WTC11 (cell line): Measurements from ENCODE around the gene CLTA. TPM values are rescaled to one million over a fixed set of nuclear protein-coding genes. Genes with fewer than 3 reads are reported as not detected.

Source experiments
- ATAC-seq: fragments of 200-7000 bp; cut with Tn5 transposase; 2 replicates; pipeline ENCODE4 v1.10.0; 2021; ENCODE audit warnings: mild to moderate bottlenecking, moderate library complexity
- CTCF ChIA-PET: fragments of 300-600 bp; sonication (Branson Sonifier 250); formaldehyde crosslinking; loops from one replicate; lab custom pipeline; 2021; ENCODE audit warnings: antibody characterized with exemption; lab: Charles Lee
- POLR2A ChIA-PET: fragments of 350-600 bp; sonication (Branson Sonifier 250); formaldehyde crosslinking; loops from one replicate; lab custom pipeline; 2021; ENCODE audit warnings: antibody characterized with exemption; lab: Charles Lee
- DNase-seq: peaks from one replicate; pipeline ENCODE4 v3.0.0; 2021; ENCODE audit warnings: low spot score
- H3K27ac Mint-ChIP-seq: 2 replicates; pipeline ENCODE4 v1.8.0; 2021; ENCODE audit warnings: mixed read lengths
- H3K27me3 Mint-ChIP-seq: 2 replicates; pipeline ENCODE4 v1.8.0; 2021; ENCODE audit warnings: low read depth, mild to moderate bottlenecking, moderate library complexity, mixed read lengths
- H3K36me3 Mint-ChIP-seq: 2 replicates; pipeline ENCODE4 v1.8.0; 2021; ENCODE audit warnings: mixed read lengths
- H3K4me1 Mint-ChIP-seq: 2 replicates; pipeline ENCODE4 v1.8.0; 2022; ENCODE audit warnings: mixed read lengths
- H3K4me3 Mint-ChIP-seq: 2 replicates; pipeline ENCODE4 v1.8.0; 2021; ENCODE audit warnings: mild to moderate bottlenecking, moderate library complexity, mixed read lengths
- H3K9me3 Mint-ChIP-seq: 2 replicates; pipeline ENCODE4 v1.8.0; 2021; ENCODE audit warnings: mixed read lengths
- ATF6 ChIP-seq: sonication (generic); formaldehyde crosslinking; IDR thresholded peaks from 2 replicates; pipeline ENCODE4 v1.8.1; 2023; ENCODE audit warnings: mild to moderate bottlenecking, missing genetic modification reagents
- CREB1 ChIP-seq: sonication (generic); formaldehyde crosslinking; IDR thresholded peaks from 2 replicates; pipeline ENCODE4 v1.8.0; 2023; ENCODE audit warnings: mild to moderate bottlenecking, missing genetic modification reagents
- E2F1 ChIP-seq: sonication (generic); formaldehyde crosslinking; IDR thresholded peaks from 2 replicates; pipeline ENCODE4 v1.8.0; 2022; ENCODE audit warnings: mild to moderate bottlenecking, missing genetic modification reagents
- FOXP4 ChIP-seq: sonication (generic); formaldehyde crosslinking; IDR thresholded peaks from 2 replicates; pipeline ENCODE4 v1.8.0; 2022; ENCODE audit warnings: mild to moderate bottlenecking, missing genetic modification reagents
- MAX ChIP-seq: sonication (generic); formaldehyde crosslinking; IDR thresholded peaks from 2 replicates; pipeline ENCODE4 v1.8.0; 2022; ENCODE audit warnings: mild to moderate bottlenecking, missing genetic modification reagents
- MYBL2 ChIP-seq: sonication (generic); formaldehyde crosslinking; IDR thresholded peaks from 2 replicates; pipeline ENCODE4 v1.8.1; 2023; ENCODE audit warnings: mild to moderate bottlenecking, moderate library complexity, missing genetic modification reagents
- NFYB ChIP-seq: sonication (generic); formaldehyde crosslinking; conservative IDR thresholded peaks from 2 replicates; pipeline ENCODE4 v1.8.0; 2022; ENCODE audit warnings: low read depth, missing genetic modification reagents
- NR3C1 ChIP-seq: sonication (generic); formaldehyde crosslinking; conservative IDR thresholded peaks from 2 replicates; pipeline ENCODE4 v1.8.1; 2023; ENCODE audit warnings: low read depth, mild to moderate bottlenecking, missing genetic modification reagents
- ZBTB21 ChIP-seq: sonication (generic); formaldehyde crosslinking; IDR thresholded peaks from 2 replicates; pipeline ENCODE4 v1.8.1; 2023; ENCODE audit warnings: mild to moderate bottlenecking, missing genetic modification reagents, borderline replicate concordance
- ZBTB43 ChIP-seq: sonication (generic); formaldehyde crosslinking; IDR thresholded peaks from 2 replicates; pipeline ENCODE4 v1.8.1; 2023; ENCODE audit warnings: mild to moderate bottlenecking, missing genetic modification reagents
- total RNA-seq: library from RNA; stranded (reverse); gene quantifications from 3 replicates; pipeline ENCODE4 v1.2.3, GENCODE V29; 2021
- TF ChIP-seq, protein P1 (sequence below): fragments of 250-450 bp; sonication (Bioruptor Pico); conservative IDR thresholded peaks from 2 replicates; pipeline ENCODE4 v1.9.0; 2021; ENCODE audit warnings: mild to moderate bottlenecking

The CLTA gene
- total RNA-seq, 1 experiment from 2014 or later: 213 TPM

- Mint-ChIP-seq H3K9me3 (0 out of 2 replicates have a peak, but pooled peaks cover 3% of the 10 kb centered on the region), H3K4me3 (0 out of 2 replicates have a peak overlapping the region, but pooled peaks have one; percentile 0), H3K27me3 (peaks cover 7% of the 10 kb centered on the region; the same call in 1 of the 2 replicates), H3K36me3 (no peaks in the 10 kb centered on the region), H3K27ac (peak overlapping the region; percentile 90), H3K4me1 (peaks cover 49% of the 10 kb centered on the region)
- ChIA-PET POLR2A (interaction anchor here (0.5 to 3.3 kb wide), 10 partner anchors 9 to 350 kb away, joined by 3 to 24 read pairs (median 4); partner anchors contain the start of genes CLTA and GLIPR2), CTCF (interaction anchor here (0.6 to 5.3 kb wide), 17 partner anchors 9 to 328 kb away, joined by 3 to 131 read pairs (median 5); partner anchors contain the start of genes CLTA and GLIPR2)
- ATAC-seq: no peak
- TF ChIP-seq CREB1 (CRISPR knock-in tag) (no peak), MYBL2 (CRISPR knock-in tag) (no peak), NFYB (CRISPR knock-in tag) (peak; percentile 45; the same call in 1 of the 2 replicates)
- TF ChIP-seq, protein P1, sequence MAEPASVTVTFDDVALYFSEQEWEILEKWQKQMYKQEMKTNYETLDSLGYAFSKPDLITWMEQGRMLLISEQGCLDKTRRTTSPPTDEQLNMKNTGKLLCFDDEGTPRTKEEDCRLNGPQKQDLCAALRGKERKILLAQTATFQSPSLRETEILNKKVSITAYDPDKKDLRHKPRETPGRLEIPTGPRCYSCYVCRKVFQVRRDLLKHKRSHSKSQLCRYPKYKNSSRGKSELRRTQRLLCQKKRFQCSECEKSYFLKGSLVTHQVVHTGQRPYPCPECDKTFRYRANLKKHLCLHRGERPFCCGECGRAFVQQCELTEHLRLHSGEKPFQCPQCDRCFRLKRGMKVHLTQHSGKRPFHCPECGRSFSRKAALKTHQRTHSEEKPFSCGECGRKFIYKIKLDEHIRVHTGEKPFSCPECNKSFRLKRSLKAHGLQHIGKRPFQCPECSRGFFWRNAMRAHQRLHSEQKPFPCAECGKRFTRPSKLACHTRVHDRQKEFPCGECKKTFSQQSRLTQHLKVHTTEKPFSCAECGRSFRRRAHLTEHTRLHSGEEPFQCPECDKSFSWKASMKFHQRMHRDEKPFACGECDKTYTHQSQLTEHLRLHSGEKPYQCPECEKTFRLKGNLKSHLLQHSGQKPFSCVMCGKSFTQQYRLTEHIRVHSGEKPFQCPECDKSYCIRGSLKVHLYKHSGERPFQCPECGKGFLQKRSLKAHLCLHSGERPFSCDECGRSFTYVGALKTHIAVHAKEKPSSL (CRISPR knock-in tag): no peak
- TF ChIP-seq, all 79 proteins: peak for 1
- DNase-seq: no peak
Observed at GRCh38 chr9:36163786-36164170, 26.9 kb upstream of the CLTA start.

DNA sequence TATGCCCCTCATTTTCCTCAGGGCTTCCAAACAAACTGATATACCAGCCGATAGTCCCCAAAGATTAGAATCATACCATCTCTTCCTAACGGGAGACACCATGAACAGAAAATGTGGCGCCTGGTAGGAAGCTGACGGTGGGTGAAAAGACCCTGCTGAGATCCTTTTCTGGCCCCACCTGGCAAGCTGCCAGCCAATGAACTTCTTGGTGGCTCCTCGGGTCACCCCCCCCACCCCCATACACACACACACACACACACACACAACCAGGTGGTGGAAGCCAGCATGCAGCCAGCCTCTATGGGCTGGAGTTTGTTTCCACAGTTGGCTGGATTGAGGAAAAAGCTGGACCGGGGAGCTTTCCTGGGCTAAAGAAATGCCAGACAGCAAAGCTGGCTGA lies 26.3 kb upstream of the CLTA start:
- ATAC-seq (no peak), DNase-seq (no peak)
- H3K4me1 Mint-ChIP-seq: peaks cover 49% of the 10 kb centered on the region
- H3K27me3 Mint-ChIP-seq: peaks cover 7% of the 10 kb centered on the region
- H3K27ac Mint-ChIP-seq: 0 out of 2 replicates have a peak overlapping the region, but pooled peaks have one; percentile 88
- ChIA-PET POLR2A (interaction anchor here (2.0 to 3.3 kb wide), 2 partner anchors 13 to 26 kb away, joined by 8 to 24 read pairs; partner anchors contain the start of gene CLTA), CTCF (interaction anchor here (0.6 to 5.3 kb wide), 15 partner anchors 8 to 1552 kb away, joined by 3 to 131 read pairs (median 6); partner anchors contain the start of genes CLTA and GLIPR2)
- no peak for TF ChIP-seq ZBTB21 (CRISPR knock-in tag)
- no peak for TF ChIP-seq E2F1 (CRISPR knock-in tag)
- no peak for TF ChIP-seq ATF6 (CRISPR knock-in tag)
- 0 out of 2 replicates have a peak, but pooled peaks have one; percentile 25 for TF ChIP-seq MAX (CRISPR knock-in tag)
- no peak for TF ChIP-seq FOXP4 (CRISPR knock-in tag)
- TF ChIP-seq NR3C1 (CRISPR knock-in tag): no peak
- no peak for TF ChIP-seq ZBTB43 (CRISPR knock-in tag)
- H3K4me3 Mint-ChIP-seq: no peak overlapping the region
- no peaks in the 10 kb centered on the region for H3K36me3 Mint-ChIP-seq
- H3K9me3 Mint-ChIP-seq: 0 out of 2 replicates have a peak, but pooled peaks cover under 1% of the 10 kb centered on the region
